Kidney epithelial cell (primary cell): ENCODE measurements around the gene RBM22. TPM values are rescaled to one million over a fixed set of nuclear protein-coding genes. Genes with fewer than 3 reads are reported as not detected.
A peak's percentile ranks its signal among the peaks of the same experiment; 100 is the strongest.

Experiments
- DNase-seq: peaks from one replicate; pipeline ENCODE4 v3.0.0-alpha.2; 2010; ENCODE audit warnings: low read depth
- H3K27me3 ChIP-seq: 2 replicates; pipeline ENCODE4 v1.6.0; 2011; ENCODE audit warnings: low read length; ENCODE audit not compliant: control insufficient read depth, insufficient read depth
- H3K36me3 ChIP-seq: 2 replicates; pipeline ENCODE4 v1.5.1; 2011; ENCODE audit warnings: low read length; ENCODE audit not compliant: control insufficient read depth, insufficient read depth
- H3K4me3 ChIP-seq: 2 replicates; pipeline ENCODE4 v1.5.1; 2011; ENCODE audit warnings: low read depth, mild to moderate bottlenecking, control low read depth, low read length
- CTCF ChIP-seq: IDR thresholded peaks from 2 replicates; pipeline ENCODE4 v1.5.1; 2011; ENCODE audit warnings: mild to moderate bottlenecking, moderate library complexity, low read length, control low read depth, inconsistent platforms; ENCODE audit not compliant: insufficient read depth, poor library complexity, severe bottlenecking
- total RNA-seq: library from RNA; depleted of rRNA; stranded (reverse); fragments of >200 nt; gene quantifications from 2 replicates; pipeline ENCODE4 v1.2.3, GENCODE V29; 2015

RBM22 gene
- total RNA-seq, 1 donor from 2014 or later: 55.6 TPM

GRCh38 chr5:150689120-150689519 lies 11.7 kb downstream of the RBM22 start:
- no peak for TF ChIP-seq CTCF
- no peaks in the 10 kb centered on the region for H3K27me3 ChIP-seq
- H3K4me3 ChIP-seq: no peak overlapping the region
- H3K36me3 ChIP-seq: no peaks in the 10 kb centered on the region
- no peak for DNase-seq

GRCh38 chr5:150676578-150676977 lies 24.3 kb downstream of the RBM22 start:
- no peak overlapping the region for H3K4me3 ChIP-seq
- TF ChIP-seq CTCF: no peak
- no peak for DNase-seq
- H3K36me3 ChIP-seq: no peaks in the 10 kb centered on the region
- peaks cover 2% of the 10 kb centered on the region for H3K27me3 ChIP-seq

- H3K36me3 ChIP-seq: no peaks in the 10 kb centered on the region
- DNase-seq: no peak
- no peak for TF ChIP-seq CTCF
- H3K4me3 ChIP-seq: no peak overlapping the region
- peaks cover 2% of the 10 kb centered on the region for H3K27me3 ChIP-seq
Measured at GRCh38 chr5:150675069-150675468, 25.8 kb downstream of the RBM22 start.

GRCh38 chr5:150674341-150674821 lies 26.5 kb downstream of the RBM22 start:
- no peak for DNase-seq
- H3K4me3 ChIP-seq: no peak overlapping the region
- peaks cover 2% of the 10 kb centered on the region for H3K27me3 ChIP-seq
- TF ChIP-seq CTCF: no peak
- no peaks in the 10 kb centered on the region for H3K36me3 ChIP-seq

- H3K4me3 ChIP-seq: no peak overlapping the region
- no peaks in the 10 kb centered on the region for H3K36me3 ChIP-seq
- no peak for DNase-seq
- TF ChIP-seq CTCF: no peak
- H3K27me3 ChIP-seq: peaks cover 2% of the 10 kb centered on the region
Measured at GRCh38 chr5:150672884-150673275, 28.0 kb downstream of the RBM22 start.

GRCh38 chr5:150672237-150672883 lies 28.5 kb downstream of the RBM22 start:
- no peak for TF ChIP-seq CTCF
- Histone ChIP-seq H3K27me3 (peaks cover 2% of the 10 kb centered on the region), H3K36me3 (no peaks in the 10 kb centered on the region), H3K4me3 (peak overlapping the region; percentile 52)
- no peak for DNase-seq
